ENCODE results near the gene CSTB.

DNA sequence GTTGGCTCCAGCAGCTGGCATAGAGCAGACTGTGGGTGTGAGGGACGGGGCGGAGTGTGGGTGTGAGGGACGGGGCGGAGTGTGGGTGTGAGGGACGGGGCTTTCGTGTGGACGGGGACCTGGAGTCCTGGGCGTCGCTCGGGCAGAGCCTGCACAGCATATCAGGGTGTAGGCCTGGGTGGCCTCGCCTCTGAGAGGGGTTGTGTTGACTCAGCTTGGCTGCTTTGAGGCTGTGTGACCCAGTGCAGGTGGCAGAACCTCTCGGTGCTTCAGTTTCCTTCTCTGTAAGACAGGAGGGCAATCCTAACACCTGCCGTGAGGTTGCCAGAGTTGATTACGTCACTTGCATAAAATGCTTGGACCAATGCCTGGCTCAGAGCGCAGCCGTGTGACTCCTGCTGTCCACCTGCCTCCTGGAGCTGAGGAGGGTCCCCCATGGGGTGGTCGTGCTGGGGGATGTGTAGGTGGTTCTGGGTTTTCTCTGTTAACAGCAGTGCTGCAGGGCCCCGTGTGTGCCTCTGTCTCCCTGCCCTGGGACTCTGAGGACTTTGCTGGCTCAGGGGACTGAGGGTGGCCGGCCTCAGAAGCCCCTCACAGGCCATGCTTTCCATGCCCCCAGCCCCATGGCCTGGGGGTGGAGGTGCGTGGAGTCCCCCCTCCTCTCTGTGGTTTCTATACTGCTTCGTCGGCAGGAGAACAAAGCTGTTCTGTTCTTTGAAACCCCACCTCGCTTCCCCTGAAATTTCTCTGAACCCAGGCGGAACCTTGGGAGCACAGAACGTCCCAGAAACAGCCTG lies 41.8 kb downstream of the CSTB start:
- TF ChIP-seq, protein P1, sequence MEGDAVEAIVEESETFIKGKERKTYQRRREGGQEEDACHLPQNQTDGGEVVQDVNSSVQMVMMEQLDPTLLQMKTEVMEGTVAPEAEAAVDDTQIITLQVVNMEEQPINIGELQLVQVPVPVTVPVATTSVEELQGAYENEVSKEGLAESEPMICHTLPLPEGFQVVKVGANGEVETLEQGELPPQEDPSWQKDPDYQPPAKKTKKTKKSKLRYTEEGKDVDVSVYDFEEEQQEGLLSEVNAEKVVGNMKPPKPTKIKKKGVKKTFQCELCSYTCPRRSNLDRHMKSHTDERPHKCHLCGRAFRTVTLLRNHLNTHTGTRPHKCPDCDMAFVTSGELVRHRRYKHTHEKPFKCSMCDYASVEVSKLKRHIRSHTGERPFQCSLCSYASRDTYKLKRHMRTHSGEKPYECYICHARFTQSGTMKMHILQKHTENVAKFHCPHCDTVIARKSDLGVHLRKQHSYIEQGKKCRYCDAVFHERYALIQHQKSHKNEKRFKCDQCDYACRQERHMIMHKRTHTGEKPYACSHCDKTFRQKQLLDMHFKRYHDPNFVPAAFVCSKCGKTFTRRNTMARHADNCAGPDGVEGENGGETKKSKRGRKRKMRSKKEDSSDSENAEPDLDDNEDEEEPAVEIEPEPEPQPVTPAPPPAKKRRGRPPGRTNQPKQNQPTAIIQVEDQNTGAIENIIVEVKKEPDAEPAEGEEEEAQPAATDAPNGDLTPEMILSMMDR (conservative IDR thresholded peaks at IDR 0.05), result no peak
- no peak for TF ChIP-seq ZFX (IDR thresholded peaks at IDR 0.05)

All from C4-2B (cell line).